ENCODE results near the gene PLXNA3.
A peak's percentile ranks its signal among the peaks of the same experiment; 100 is the strongest.

Gene PLXNA3

DNA sequence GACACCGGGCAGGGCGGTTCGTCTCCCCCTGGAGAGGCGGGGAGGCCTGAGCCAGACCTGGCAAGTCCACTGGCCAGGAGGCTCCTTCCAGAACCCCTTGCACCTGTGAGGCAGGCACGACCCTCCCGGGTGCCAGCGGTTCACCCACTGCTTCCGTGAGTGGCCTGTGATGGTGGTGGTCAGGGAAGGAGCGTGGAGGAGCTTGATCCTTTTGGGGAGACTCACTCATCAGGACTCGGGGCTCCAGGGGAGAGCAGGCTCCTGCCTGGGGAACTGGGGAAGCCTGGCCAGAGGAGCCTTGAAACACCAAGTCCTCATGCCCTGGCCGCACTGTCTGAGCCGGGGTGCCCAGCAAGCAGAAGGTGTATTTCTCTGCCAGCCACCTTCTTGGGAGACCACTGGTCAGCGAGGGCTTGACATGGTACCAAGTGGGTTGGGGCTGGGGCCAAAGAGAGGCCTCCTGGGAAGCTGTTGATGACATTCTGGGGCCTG, 13.3 kb upstream of the PLXNA3 start:
- Histone ChIP-seq H3K36me3 (ENCODE audit: insufficient read depth, low read length) (peaks cover 4% of the 10 kb centered on the region; the same call in 1 of the 2 replicates), H3K4me3 (peak overlapping the region; percentile 78), H3K9me3 (ENCODE audit: low read depth, low read length) (no peaks in the 10 kb centered on the region), H3K27ac (no peak overlapping the region), H3K9ac (ENCODE audit: insufficient read length) (peak overlapping the region; percentile 81)
- DNase-seq (ENCODE audit: low read depth, low spot score): no peak
- TF ChIP-seq EZH2 (IDR thresholded peaks at IDR 0.05) (no peak), FOXP2 (optimal IDR thresholded peaks at IDR 0.05; ENCODE audit: control extremely low read depth, extremely low read length, insufficient read depth) (no peak), POLR2AphosphoS5 (IDR thresholded peaks at IDR 0.05; ENCODE audit: borderline replicate concordance, low read depth, low read length) (no peak)

DNA sequence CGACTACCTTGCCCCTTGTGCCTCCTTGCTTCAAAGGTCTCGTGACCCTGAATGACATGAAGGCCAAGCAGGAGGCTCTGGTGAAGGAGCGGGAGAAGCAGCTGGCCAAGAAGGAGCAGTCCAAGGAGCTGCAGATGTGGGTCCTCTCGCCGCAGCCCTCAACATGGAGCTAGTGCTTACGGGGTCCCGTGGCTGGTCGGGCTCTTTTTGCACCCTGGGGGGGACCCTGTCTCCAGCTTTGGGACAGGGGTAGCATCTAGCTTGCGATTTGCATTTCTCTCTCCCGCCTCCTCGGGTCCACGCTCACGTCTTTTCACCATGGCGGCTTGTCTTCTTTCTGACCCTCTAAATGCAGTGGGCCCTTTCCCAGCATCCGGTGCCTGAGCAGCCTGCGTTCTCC, 12.3 kb upstream of the PLXNA3 start:
- H3K4me3 ChIP-seq: no peak overlapping the region
- H3K36me3 ChIP-seq (ENCODE audit: insufficient read depth, low read length): peaks cover 4% of the 10 kb centered on the region; the same call in 1 of the 2 replicates
- H3K9me3 ChIP-seq (ENCODE audit: low read depth, low read length): no peaks in the 10 kb centered on the region
- H3K27ac ChIP-seq: no peak overlapping the region
- DNase-seq (ENCODE audit: low read depth, low spot score): no peak
- H3K9ac ChIP-seq (ENCODE audit: insufficient read length): no peak overlapping the region
- no peak for TF ChIP-seq EZH2 (IDR thresholded peaks at IDR 0.05)
- TF ChIP-seq POLR2AphosphoS5 (IDR thresholded peaks at IDR 0.05; ENCODE audit: borderline replicate concordance, low read depth, low read length): no peak
- no peak for TF ChIP-seq FOXP2 (optimal IDR thresholded peaks at IDR 0.05; ENCODE audit: control extremely low read depth, extremely low read length, insufficient read depth)

GRCh38 chrX:154446430-154446829, 11.7 kb upstream of the PLXNA3 start:
- H3K9ac ChIP-seq (ENCODE audit: insufficient read length): no peak overlapping the region
- H3K36me3 ChIP-seq (ENCODE audit: insufficient read depth, low read length): peaks cover 4% of the 10 kb centered on the region; the same call in 1 of the 2 replicates
- no peaks in the 10 kb centered on the region for H3K9me3 ChIP-seq (ENCODE audit: low read depth, low read length)
- H3K27ac ChIP-seq: no peak overlapping the region
- no peak for DNase-seq (ENCODE audit: low read depth, low spot score)
- H3K4me3 ChIP-seq: no peak overlapping the region
- TF ChIP-seq EZH2 (IDR thresholded peaks at IDR 0.05): no peak
- no peak for TF ChIP-seq FOXP2 (optimal IDR thresholded peaks at IDR 0.05; ENCODE audit: control extremely low read depth, extremely low read length, insufficient read depth)
- TF ChIP-seq POLR2AphosphoS5 (IDR thresholded peaks at IDR 0.05; ENCODE audit: borderline replicate concordance, low read depth, low read length): no peak

DNA sequence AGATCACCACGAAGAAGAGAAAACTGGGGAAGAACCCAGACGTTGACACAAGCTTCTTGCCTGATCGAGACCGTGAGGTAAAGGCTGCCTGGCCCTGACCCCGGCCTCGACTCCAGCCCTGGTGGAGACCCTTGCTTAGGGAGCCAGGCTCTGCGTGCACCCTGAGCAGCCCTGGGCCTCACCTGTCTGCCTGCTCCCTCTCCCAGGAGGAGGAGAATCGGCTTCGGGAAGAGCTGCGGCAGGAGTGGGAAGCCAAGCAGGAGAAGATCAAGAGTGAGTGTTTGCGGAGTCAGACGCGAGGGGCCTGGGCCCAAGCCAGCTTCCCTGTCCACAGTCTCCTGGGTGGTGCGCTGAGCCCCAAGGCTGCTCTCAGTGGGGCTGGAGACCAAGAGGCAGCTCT, 9.6 kb upstream of the PLXNA3 start:
- Histone ChIP-seq H3K27ac (no peak overlapping the region), H3K9ac (ENCODE audit: insufficient read length) (no peak overlapping the region), H3K9me3 (ENCODE audit: low read depth, low read length) (no peaks in the 10 kb centered on the region), H3K4me3 (no peak overlapping the region), H3K36me3 (ENCODE audit: insufficient read depth, low read length) (no peaks in the 10 kb centered on the region; the same call in 1 of the 2 replicates)
- no peak for TF ChIP-seq EZH2 (IDR thresholded peaks at IDR 0.05)
- no peak for TF ChIP-seq POLR2AphosphoS5 (IDR thresholded peaks at IDR 0.05; ENCODE audit: borderline replicate concordance, low read depth, low read length)
- no peak for TF ChIP-seq FOXP2 (optimal IDR thresholded peaks at IDR 0.05; ENCODE audit: control extremely low read depth, extremely low read length, insufficient read depth)
- no peak for DNase-seq (ENCODE audit: low read depth, low spot score)

GRCh38 chrX:154449618-154450017, 8.5 kb upstream of the PLXNA3 start:
- H3K9me3 ChIP-seq (ENCODE audit: low read depth, low read length): no peaks in the 10 kb centered on the region
- TF ChIP-seq POLR2AphosphoS5 (IDR thresholded peaks at IDR 0.05; ENCODE audit: borderline replicate concordance, low read depth, low read length) (no peak), EZH2 (IDR thresholded peaks at IDR 0.05) (no peak), FOXP2 (optimal IDR thresholded peaks at IDR 0.05; ENCODE audit: control extremely low read depth, extremely low read length, insufficient read depth) (no peak)
- DNase-seq (ENCODE audit: low read depth, low spot score): no peak

GRCh38 chrX:154450312-154450711, 7.8 kb upstream of the PLXNA3 start:
- Histone ChIP-seq H3K36me3 (ENCODE audit: insufficient read depth, low read length) (no peaks in the 10 kb centered on the region; the same call in 1 of the 2 replicates), H3K27ac (no peak overlapping the region), H3K4me3 (no peak overlapping the region), H3K9ac (ENCODE audit: insufficient read length) (no peak overlapping the region), H3K9me3 (ENCODE audit: low read depth, low read length) (no peaks in the 10 kb centered on the region)
- DNase-seq (ENCODE audit: low read depth, low spot score): no peak
- TF ChIP-seq POLR2AphosphoS5 (IDR thresholded peaks at IDR 0.05; ENCODE audit: borderline replicate concordance, low read depth, low read length) (no peak), EZH2 (IDR thresholded peaks at IDR 0.05) (no peak), FOXP2 (optimal IDR thresholded peaks at IDR 0.05; ENCODE audit: control extremely low read depth, extremely low read length, insufficient read depth) (no peak)

More at GRCh38 chrX:154449618-154450017, 8.5 kb upstream of the PLXNA3 start:
- H3K9ac ChIP-seq (ENCODE audit: insufficient read length): no peak overlapping the region
- H3K36me3 ChIP-seq (ENCODE audit: insufficient read depth, low read length): no peaks in the 10 kb centered on the region; the same call in 1 of the 2 replicates
- H3K4me3 ChIP-seq: no peak overlapping the region
- H3K27ac ChIP-seq: no peak overlapping the region

GRCh38 chrX:154452823-154453222, 5.3 kb upstream of the PLXNA3 start:
- Histone ChIP-seq H3K9me3 (ENCODE audit: low read depth, low read length) (no peaks in the 10 kb centered on the region), H3K27ac (no peak overlapping the region), H3K36me3 (ENCODE audit: insufficient read depth, low read length) (no peaks in the 10 kb centered on the region; the same call in 1 of the 2 replicates), H3K4me3 (no peak overlapping the region), H3K9ac (ENCODE audit: insufficient read length) (no peak overlapping the region)
- no peak for DNase-seq (ENCODE audit: low read depth, low spot score)
- no peak for TF ChIP-seq FOXP2 (optimal IDR thresholded peaks at IDR 0.05; ENCODE audit: control extremely low read depth, extremely low read length, insufficient read depth)
- TF ChIP-seq EZH2 (IDR thresholded peaks at IDR 0.05): no peak
- no peak for TF ChIP-seq POLR2AphosphoS5 (IDR thresholded peaks at IDR 0.05; ENCODE audit: borderline replicate concordance, low read depth, low read length)

DNA sequence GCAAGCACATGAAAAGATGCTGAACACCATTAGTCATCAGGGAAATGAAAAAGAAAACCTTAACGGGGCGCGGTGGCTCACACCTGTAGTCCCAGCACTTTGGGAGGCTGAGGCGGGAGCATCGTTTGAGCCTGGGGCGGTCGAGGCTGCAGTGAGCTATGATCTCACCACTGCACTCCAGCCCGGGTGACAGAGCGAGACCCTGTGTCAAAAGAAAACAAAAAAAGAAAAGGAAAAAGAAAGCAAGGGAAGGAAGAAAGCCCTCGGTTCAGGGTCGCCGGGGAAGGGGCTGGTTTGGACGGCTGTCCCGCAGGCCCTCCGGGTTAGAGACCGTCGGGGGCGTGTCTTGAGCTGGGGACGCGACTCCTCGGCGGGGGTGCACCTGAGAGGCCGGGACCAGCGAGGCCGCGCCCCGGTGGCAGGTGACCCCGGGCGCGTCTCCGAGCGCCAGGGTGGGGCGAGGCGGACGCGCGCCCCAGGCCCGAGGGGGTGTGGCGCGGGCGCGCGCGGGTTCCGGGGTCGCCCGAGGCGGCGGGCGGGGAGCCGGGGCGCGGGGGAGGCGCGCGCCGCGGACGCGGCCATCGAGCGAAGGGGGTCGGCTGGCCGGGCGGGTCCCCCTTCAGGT, 478 bp upstream of the PLXNA3 start:
- H3K36me3 ChIP-seq (ENCODE audit: insufficient read depth, low read length): no peaks in the 10 kb centered on the region; the same call in 1 of the 2 replicates
- peak overlapping the region; percentile 77 for H3K4me3 ChIP-seq
- no peak overlapping the region for H3K9ac ChIP-seq (ENCODE audit: insufficient read length)
- DNase-seq (ENCODE audit: low read depth, low spot score): no peak
- TF ChIP-seq POLR2AphosphoS5 (IDR thresholded peaks at IDR 0.05; ENCODE audit: borderline replicate concordance, low read depth, low read length) (no peak), EZH2 (IDR thresholded peaks at IDR 0.05) (no peak), FOXP2 (optimal IDR thresholded peaks at IDR 0.05; ENCODE audit: control extremely low read depth, extremely low read length, insufficient read depth) (no peak)
- H3K9me3 ChIP-seq (ENCODE audit: low read depth, low read length): no peaks in the 10 kb centered on the region
- no peak overlapping the region for H3K27ac ChIP-seq

Measured in SK-N-MC (cell line).